K562 (cell line): ENCODE results near the gene EIF4G2. TPM values are rescaled to one million over a fixed set of nuclear protein-coding genes. Genes with fewer than 3 reads are reported as not detected.

Source experiments
- ETV6 ChIP-seq, 3 experiments: fragments of 150-350 bp in 1 of 3; sonication (generic) in 1 of 3; formaldehyde crosslinking in 1 of 3; IDR thresholded peaks; 2 replicates each; pipeline versions ENCODE4 v1.6.1 to v1.8.0; 2014 to 2022; ENCODE audit warnings: borderline replicate concordance in 2 of 3, low read depth in 2 of 3, antibody characterized with exemption in 1 of 3, low read length in 1 of 3, mild to moderate bottlenecking in 1 of 3, missing genetic modification reagents in 1 of 3
- IRF1 ChIP-seq: sonication (generic); formaldehyde crosslinking; IDR thresholded peaks from 2 replicates; pipeline ENCODE4 v1.8.0; 2022; ENCODE audit warnings: missing genetic modification reagents, mild to moderate bottlenecking, borderline replicate concordance
- KLF1 ChIP-seq: fragments of 450-650 bp; IDR thresholded peaks from 2 replicates; pipeline ENCODE4 v1.6.1; 2016; ENCODE audit warnings: missing genetic modification characterization, missing compliant biosample characterization
- NFE2 ChIP-seq: IDR thresholded peaks from 2 replicates; pipeline ENCODE4 v1.6.1; 2014; ENCODE audit warnings: antibody characterized with exemption, low read depth
- NR1H2 ChIP-seq: sonication (generic); formaldehyde crosslinking; IDR thresholded peaks from 2 replicates; pipeline ENCODE4 v1.4.0; 2020; ENCODE audit warnings: mild to moderate bottlenecking, missing genetic modification reagents
- NR2F6 ChIP-seq: fragments of 450-650 bp; formaldehyde crosslinking; IDR thresholded peaks from 2 replicates; pipeline ENCODE4 v1.4.0; 2020; ENCODE audit warnings: mild to moderate bottlenecking
- SP1 ChIP-seq: sonication (generic); formaldehyde crosslinking; IDR thresholded peaks from 2 replicates; pipeline ENCODE4 v1.8.1; 2022; ENCODE audit warnings: mild to moderate bottlenecking, missing genetic modification reagents
- TRIM24 ChIP-seq, 2 experiments: fragments of 450-650 bp; IDR thresholded peaks; 2 replicates each; pipeline ENCODE4 v1.6.1; 2016
- ZC3H8 ChIP-seq: fragments of 450-650 bp; IDR thresholded peaks from 2 replicates; pipeline ENCODE4 v1.6.1; 2017
- ZMIZ1 ChIP-seq, 2 experiments: fragments of 150-350 bp in 1 of 2; IDR thresholded peaks; 2 replicates each; pipeline ENCODE4 v1.6.1; 2012 to 2016; ENCODE audit warnings: low read depth in 2 of 2, low read length in 2 of 2, mild to moderate bottlenecking in 1 of 2, moderate library complexity in 1 of 2
- ZNF253 ChIP-seq: fragments of 250-450 bp; sonication (Bioruptor Pico); conservative IDR thresholded peaks from 2 replicates; pipeline ENCODE4 v1.6.1; 2021; ENCODE audit warnings: mild to moderate bottlenecking
- ZNF512 ChIP-seq: IDR thresholded peaks from 2 replicates; pipeline ENCODE4 v1.6.1; 2016; ENCODE audit warnings: missing genetic modification characterization, missing compliant biosample characterization
- ZNF780A ChIP-seq: fragments of 250-450 bp; sonication (Bioruptor Pico); IDR thresholded peaks from 2 replicates; pipeline ENCODE4 v1.5.0; 2021; ENCODE audit warnings: mild to moderate bottlenecking
- polyA plus RNA-seq, 8 experiments: library from polyadenylated mRNA; depleted of rRNA in 4 of 8; stranded (reverse) in 5 of 8; unstranded in 3 of 8; fragments of >200 nt; fragmentation: Nextera tagmentation in 2 of 8; fragmentation: Illumina TruSeq in 1 of 8; extraction: Ambion mirVana in 2 of 8; extraction: Trizol in 1 of 8; gene quantifications; 2 replicates each; pipeline versions ENCODE4 v1.2.1 to v1.2.3, GENCODE V29; 2011 to 2014; ENCODE audit warnings: inconsistent platforms in 1 of 8, missing spikeins in 1 of 8
- total RNA-seq, 7 experiments: library from RNA; depleted of rRNA in 6 of 7; stranded (reverse); fragments of >200 nt in 6 of 7; fragmentation: Illumina TruSeq in 2 of 7; extraction: Trizol in 2 of 7; gene quantifications; 2 replicates each; pipeline versions ENCODE4 v1.2.1 to v1.2.3, GENCODE V29; 2011 to 2021; ENCODE audit warnings: low replicate concordance in 1 of 7
- TF ChIP-seq, protein P1 (sequence below): fragments of 250-450 bp; sonication (Bioruptor Pico); IDR thresholded peaks from 2 replicates; pipeline ENCODE4 v1.5.0; 2020; ENCODE audit warnings: mild to moderate bottlenecking
- TF ChIP-seq, protein P2 (sequence below): sonication (generic); formaldehyde crosslinking; IDR thresholded peaks from 2 replicates; pipeline ENCODE4 v1.4.0; 2020; ENCODE audit warnings: mild to moderate bottlenecking, missing genetic modification reagents
- TF ChIP-seq, protein P3 (sequence below): sonication (generic); formaldehyde crosslinking; IDR thresholded peaks from 2 replicates; pipeline ENCODE4 v1.8.0; 2022; ENCODE audit warnings: mild to moderate bottlenecking, low read depth, missing genetic modification reagents

The EIF4G2 gene
- total and polyA plus RNA-seq, 9 of the 15 experiments (the other 6 are each of a cell fraction or from before 2014, with no cell fraction given) = 206 to 790 (median 646) TPM

DNA sequence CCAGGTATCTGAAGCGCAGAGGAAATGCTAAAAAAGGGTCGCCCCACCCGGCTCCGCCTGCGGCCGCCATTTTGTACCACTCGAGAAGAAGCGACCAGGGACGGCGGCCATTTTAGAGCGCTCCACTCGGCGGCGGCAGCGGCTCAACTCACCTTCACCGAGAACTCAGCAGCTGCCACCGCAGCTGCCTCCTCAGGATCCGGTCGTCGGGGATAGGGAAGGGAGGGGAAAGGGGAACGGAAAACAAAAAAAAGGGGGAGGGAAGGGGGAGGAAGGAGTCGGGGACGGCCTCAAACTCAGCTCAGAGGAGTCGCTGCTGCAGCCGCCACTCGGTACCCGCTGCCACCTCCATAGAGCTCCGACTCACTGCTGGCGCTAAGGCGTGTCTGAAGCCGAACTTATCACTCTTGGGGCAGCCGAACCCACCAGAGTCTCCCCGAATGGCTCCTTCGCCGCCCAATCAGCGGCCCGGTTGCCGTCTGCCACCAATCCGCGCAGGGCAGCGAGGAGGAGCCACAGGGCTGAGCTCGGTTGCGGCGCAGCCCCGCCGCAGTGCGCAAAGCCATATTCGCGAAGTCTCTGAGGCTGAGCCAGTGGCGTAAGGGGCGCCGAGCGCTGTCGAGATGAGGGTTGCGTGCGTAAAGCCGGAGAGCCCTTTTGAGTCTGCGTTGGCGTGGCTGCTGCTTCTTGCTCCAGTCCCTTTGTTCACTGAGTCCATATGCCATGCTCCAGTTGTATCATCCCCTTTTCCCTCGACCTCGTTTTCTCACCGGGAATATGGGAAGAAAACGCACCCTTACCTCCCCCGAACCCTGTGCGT lies at the start of gene EIF4G2 (continued):
- TF ChIP-seq ETV6 (IDR thresholded peaks at IDR 0.05; ENCODE audit: borderline replicate concordance in 1 of 2, low read depth in 2 of 2, low read length in 1 of 2) = no peak
- no peak for TF ChIP-seq ETV6 (CRISPR knock-in tag; IDR thresholded peaks at IDR 0.05; ENCODE audit: borderline replicate concordance)
- TF ChIP-seq, protein P1, sequence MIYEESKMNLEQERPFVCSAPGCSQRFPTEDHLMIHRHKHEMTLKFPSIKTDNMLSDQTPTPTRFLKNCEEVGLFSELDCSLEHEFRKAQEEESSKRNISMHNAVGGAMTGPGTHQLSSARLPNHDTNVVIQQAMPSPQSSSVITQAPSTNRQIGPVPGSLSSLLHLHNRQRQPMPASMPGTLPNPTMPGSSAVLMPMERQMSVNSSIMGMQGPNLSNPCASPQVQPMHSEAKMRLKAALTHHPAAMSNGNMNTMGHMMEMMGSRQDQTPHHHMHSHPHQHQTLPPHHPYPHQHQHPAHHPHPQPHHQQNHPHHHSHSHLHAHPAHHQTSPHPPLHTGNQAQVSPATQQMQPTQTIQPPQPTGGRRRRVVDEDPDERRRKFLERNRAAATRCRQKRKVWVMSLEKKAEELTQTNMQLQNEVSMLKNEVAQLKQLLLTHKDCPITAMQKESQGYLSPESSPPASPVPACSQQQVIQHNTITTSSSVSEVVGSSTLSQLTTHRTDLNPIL = no peak
- TF ChIP-seq ZMIZ1 (IDR thresholded peaks at IDR 0.05; ENCODE audit: low read depth in 2 of 2, low read length in 2 of 2) = peak in 1 of 2 experiments; percentile 70; a peak in 1 of 4 replicates
- TF ChIP-seq ZNF780A (CRISPR knock-in tag) = no peak
- TF ChIP-seq KLF1 (tag) = no peak
- no peak for TF ChIP-seq ZNF512 (tag)
- no peak for TF ChIP-seq ZNF253
- TF ChIP-seq, protein P2, sequence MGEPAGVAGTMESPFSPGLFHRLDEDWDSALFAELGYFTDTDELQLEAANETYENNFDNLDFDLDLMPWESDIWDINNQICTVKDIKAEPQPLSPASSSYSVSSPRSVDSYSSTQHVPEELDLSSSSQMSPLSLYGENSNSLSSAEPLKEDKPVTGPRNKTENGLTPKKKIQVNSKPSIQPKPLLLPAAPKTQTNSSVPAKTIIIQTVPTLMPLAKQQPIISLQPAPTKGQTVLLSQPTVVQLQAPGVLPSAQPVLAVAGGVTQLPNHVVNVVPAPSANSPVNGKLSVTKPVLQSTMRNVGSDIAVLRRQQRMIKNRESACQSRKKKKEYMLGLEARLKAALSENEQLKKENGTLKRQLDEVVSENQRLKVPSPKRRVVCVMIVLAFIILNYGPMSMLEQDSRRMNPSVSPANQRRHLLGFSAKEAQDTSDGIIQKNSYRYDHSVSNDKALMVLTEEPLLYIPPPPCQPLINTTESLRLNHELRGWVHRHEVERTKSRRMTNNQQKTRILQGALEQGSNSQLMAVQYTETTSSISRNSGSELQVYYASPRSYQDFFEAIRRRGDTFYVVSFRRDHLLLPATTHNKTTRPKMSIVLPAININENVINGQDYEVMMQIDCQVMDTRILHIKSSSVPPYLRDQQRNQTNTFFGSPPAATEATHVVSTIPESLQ (CRISPR knock-in tag) = peak; percentile 95
- no peak for TF ChIP-seq IRF1 (CRISPR knock-in tag)
- TF ChIP-seq TRIM24 (IDR thresholded peaks at IDR 0.05) = peak; percentile 49 to 53; a peak in 3 of 4 replicates
- peak; percentile 83 for TF ChIP-seq SP1
- TF ChIP-seq NR1H2 (CRISPR knock-in tag) = peak; percentile 48; the same call in 1 of the 2 replicates
- TF ChIP-seq NR2F6 = no peak
- 0 out of 2 replicates have a peak, but pooled peaks have one; percentile 7 for TF ChIP-seq NFE2
- TF ChIP-seq, protein P3, sequence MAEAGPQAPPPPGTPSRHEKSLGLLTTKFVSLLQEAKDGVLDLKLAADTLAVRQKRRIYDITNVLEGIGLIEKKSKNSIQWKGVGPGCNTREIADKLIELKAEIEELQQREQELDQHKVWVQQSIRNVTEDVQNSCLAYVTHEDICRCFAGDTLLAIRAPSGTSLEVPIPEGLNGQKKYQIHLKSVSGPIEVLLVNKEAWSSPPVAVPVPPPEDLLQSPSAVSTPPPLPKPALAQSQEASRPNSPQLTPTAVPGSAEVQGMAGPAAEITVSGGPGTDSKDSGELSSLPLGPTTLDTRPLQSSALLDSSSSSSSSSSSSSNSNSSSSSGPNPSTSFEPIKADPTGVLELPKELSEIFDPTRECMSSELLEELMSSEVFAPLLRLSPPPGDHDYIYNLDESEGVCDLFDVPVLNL (CRISPR knock-in tag) = no peak
- TF ChIP-seq ZC3H8 = peak; percentile 78
